HCT116 (cell line): ENCODE results near the gene AOPEP. TPM values are rescaled to one million over a fixed set of nuclear protein-coding genes. Genes with fewer than 3 reads are reported as not detected.
A peak's percentile ranks its signal among the peaks of the same experiment; 100 is the strongest.

Source experiments
- ATAC-seq: fragments of 200-7000 bp; cut with Tn5 transposase; 2 replicates; pipeline ENCODE4 v1.9.1; 2020; ENCODE audit warnings: mild to moderate bottlenecking, moderate library complexity
- BruUV-seq: library from RNA; stranded (reverse); fragments of 400-500 nt; replicated peaks from 2 replicates; lab custom pipeline; 2021; lab: Mats Ljungman, UMichigan
- CTCF ChIA-PET: fragments of 300-600 bp; sonication (Branson Sonifier 250); formaldehyde crosslinking; loops from one replicate; lab custom pipeline; 2021; ENCODE audit warnings: antibody characterized with exemption; lab: Charles Lee
- POLR2A ChIA-PET: fragments of 300-600, 350-600 bp; sonication (Branson Sonifier 250); formaldehyde crosslinking; loops from one replicate; lab custom pipeline; 2021; ENCODE audit warnings: antibody characterized with exemption; lab: Charles Lee
- RAD21 ChIA-PET, 2 experiments: fragments of 300-600 bp; sonication (Branson Sonifier 250); formaldehyde crosslinking; loops; one replicate each; lab custom pipeline; 2023; ENCODE audit warnings: low total read pairs in 2 of 2; ENCODE audit not compliant: uncharacterized antibody in 2 of 2, unreplicated experiment in 2 of 2, low non-redundant PET in 1 of 2; lab: Charles Lee
- DNase-seq: peaks from one replicate; pipeline ENCODE4 v3.0.0-alpha.2; 2010; ENCODE audit warnings: low read depth, low spot score
- H2AFZ ChIP-seq: fragments of 200-600 bp; shearing (Covaris generic), sonication (generic); 2 replicates; pipeline ENCODE4 v1.6.1; 2017; ENCODE audit warnings: low read depth, mixed run types, mixed read lengths, antibody characterized with exemption, low read length; ENCODE audit not compliant: poor library complexity, severe bottlenecking
- H3K27ac ChIP-seq: 2 replicates; pipeline ENCODE4 v1.5.1; 2012; ENCODE audit warnings: low read depth, low read length
- H3K27me3 ChIP-seq: fragments of 200-600 bp; sonication (generic); 2 replicates; pipeline ENCODE4 v1.6.1; 2016; ENCODE audit warnings: mixed run types, low read length, mixed read lengths; ENCODE audit not compliant: insufficient read depth
- H3K36me3 ChIP-seq, 2 experiments: fragments of 200-500 bp in 1 of 2; fragments of 200-600 bp in 1 of 2; sonication (Bioruptor generic) in 1 of 2; sonication (generic) in 1 of 2; 2 replicates each; pipeline versions ENCODE4 v1.5.1 to v1.6.1; 2014 to 2016; ENCODE audit warnings: low read length in 2 of 2, inconsistent platforms in 1 of 2, mixed read lengths in 1 of 2, mixed run types in 1 of 2; ENCODE audit not compliant: insufficient read depth in 2 of 2, control insufficient read depth in 1 of 2
- H3K4me1 ChIP-seq, 2 experiments: fragments of 200-600 bp in 1 of 2; sonication (generic) in 1 of 2; 2 replicates each; pipeline versions ENCODE4 v1.5.1 to v1.6.1; 2012 to 2017; ENCODE audit warnings: low read length in 2 of 2, inconsistent platforms in 1 of 2, mild to moderate bottlenecking in 1 of 2, mixed read lengths in 1 of 2, mixed run types in 1 of 2, moderate library complexity in 1 of 2; ENCODE audit not compliant: insufficient read depth in 2 of 2, control insufficient read depth in 1 of 2
- H3K4me2 ChIP-seq: fragments of 200-600 bp; sonication (generic); 2 replicates; pipeline ENCODE4 v1.6.1; 2017; ENCODE audit warnings: mixed run types, low read length, mixed read lengths
- H3K4me3 ChIP-seq, 2 experiments: fragments of 200-600 bp in 1 of 2; sonication (generic) in 1 of 2; replicated peaks in 1 of 2; 2 replicates each; pipeline ENCODE4 v1.5.1; 2011 to 2016; ENCODE audit warnings: low read length in 2 of 2, control low read depth in 1 of 2, low read depth in 1 of 2, mild to moderate bottlenecking in 1 of 2, mixed read lengths in 1 of 2, mixed run types in 1 of 2
- H3K79me2 ChIP-seq: fragments of 200-600 bp; sonication (generic); 2 replicates; pipeline ENCODE4 v1.6.1; 2017; ENCODE audit warnings: mild to moderate bottlenecking, mixed run types, low read length, moderate library complexity, mixed read lengths; ENCODE audit not compliant: insufficient read depth
- H3K9ac ChIP-seq: fragments of 200-600 bp; sonication (generic); 2 replicates; pipeline ENCODE4 v1.6.1; 2016; ENCODE audit warnings: low read length, mixed read lengths
- H3K9me2 ChIP-seq: fragments of 200-600 bp; sonication (generic), shearing (Covaris generic); 2 replicates; pipeline ENCODE4 v1.6.1; 2017; ENCODE audit warnings: mixed run types, mild to moderate bottlenecking, moderate library complexity; ENCODE audit not compliant: insufficient read depth
- H3K9me3 ChIP-seq, 2 experiments: fragments of 200-500 bp in 1 of 2; fragments of 200-600 bp in 1 of 2; sonication (Bioruptor generic) in 1 of 2; sonication (generic) in 1 of 2; 2 replicates each; pipeline ENCODE4 v1.6.1; 2014 to 2017; ENCODE audit warnings: low read length in 2 of 2, mixed read lengths in 2 of 2, inconsistent platforms in 1 of 2, low read depth in 1 of 2, mild to moderate bottlenecking in 1 of 2, mixed run types in 1 of 2, moderate library complexity in 1 of 2; ENCODE audit not compliant: control insufficient read depth in 1 of 2, insufficient read depth in 1 of 2
- H4K20me1 ChIP-seq: fragments of 200-600 bp; sonication (generic), shearing (Covaris generic); 2 replicates; pipeline ENCODE4 v1.6.1; 2017; ENCODE audit warnings: mixed run types, mild to moderate bottlenecking, moderate library complexity; ENCODE audit not compliant: insufficient read depth
- CBX3 ChIP-seq: IDR thresholded peaks from 2 replicates; pipeline ENCODE4 v1.6.1; 2012; ENCODE audit warnings: low read depth
- CEBPB ChIP-seq: IDR thresholded peaks from 2 replicates; pipeline ENCODE4 v1.6.1; 2012; ENCODE audit warnings: low read depth
- CTCF ChIP-seq, 3 experiments: fragments of 200-600 bp in 1 of 3; sonication (generic) in 1 of 3; IDR thresholded peaks in 2 of 3; conservative IDR thresholded peaks in 1 of 3; 2 replicates each; pipeline ENCODE4 v1.5.1; 2012 to 2017; ENCODE audit warnings: low read depth in 2 of 3, low read length in 2 of 3, antibody characterized with exemption in 1 of 3, borderline replicate concordance in 1 of 3, control low read depth in 1 of 3, mild to moderate bottlenecking in 1 of 3, mixed read lengths in 1 of 3, mixed run types in 1 of 3, moderate library complexity in 1 of 3; ENCODE audit not compliant: insufficient read depth in 1 of 3
- JUND ChIP-seq: IDR thresholded peaks from 2 replicates; pipeline ENCODE4 v1.6.1; 2012
- POLR2A ChIP-seq: IDR thresholded peaks from 2 replicates; pipeline ENCODE4 v1.7.0; 2011; ENCODE audit warnings: borderline replicate concordance; ENCODE audit not compliant: insufficient read depth, insufficient read length; ENCODE audit errors: extremely low read depth
- POLR2AphosphoS5 ChIP-seq: IDR thresholded peaks from 2 replicates; pipeline ENCODE4 v1.6.1; 2011; ENCODE audit warnings: mild to moderate bottlenecking, low read depth, low read length, moderate library complexity
- RAD21 ChIP-seq: IDR thresholded peaks from 2 replicates; pipeline ENCODE4 v1.6.1; 2012; ENCODE audit warnings: low read depth, mild to moderate bottlenecking
- SRF ChIP-seq: IDR thresholded peaks from 2 replicates; pipeline ENCODE4 v1.6.1; 2012; ENCODE audit warnings: low read depth
- TCF7L2 ChIP-seq: IDR thresholded peaks from 2 replicates; pipeline ENCODE4 v1.7.0; 2011; ENCODE audit warnings: borderline replicate concordance, inconsistent platforms; ENCODE audit not compliant: insufficient read depth, insufficient read length; ENCODE audit errors: extremely low read depth
- ZFX ChIP-seq: fragments of 450-650 bp; IDR thresholded peaks from 2 replicates; pipeline ENCODE4 v1.6.1; 2017
- ZNF274 ChIP-seq: fragments of 200-500 bp; sonication (Bioruptor generic); IDR thresholded peaks from 2 replicates; pipeline ENCODE4 v1.6.1; 2014; ENCODE audit warnings: mild to moderate bottlenecking, low read depth, low read length, inconsistent platforms
- intact Hi-C: fragments of 100-400 bp; cut with micrococcal nuclease; formaldehyde crosslinking; loops from 2 replicates; pipeline ENCODE4 v1.10.0; 2022
- total RNA-seq: library from RNA; stranded (reverse); gene quantifications from one replicate; pipeline ENCODE4 v1.2.1, GENCODE V29; 2021; ENCODE audit not compliant: unreplicated experiment

The AOPEP gene
- total RNA-seq, 1 experiment from 2014 or later, result 15.1 TPM

- Histone ChIP-seq H3K4me2 (peak overlapping the region; percentile 63; the same call in 1 of the 2 replicates), H3K9me2 (no peaks in the 10 kb centered on the region), H2AFZ (no peak overlapping the region), H3K27ac (no peak overlapping the region), H3K9me3 (no peaks in the 10 kb centered on the region), H3K36me3 (no peaks in the 10 kb centered on the region), H4K20me1 (no peaks in the 10 kb centered on the region), H3K79me2 (no peaks in the 10 kb centered on the region), H3K9ac (no peak overlapping the region), H3K27me3 (no peaks in the 10 kb centered on the region), H3K4me3 (no peak overlapping the region), H3K4me1 (peaks cover 21 to 46% of the 10 kb centered on the region in 2 experiments)
- ATAC-seq (no peak), DNase-seq (no peak)
- BruUV-seq, result no TSS peak
- RAD21 ChIA-PET, result no interaction called here
- POLR2A ChIA-PET, result no interaction called here
- CTCF ChIA-PET, result no interaction called here
- TF ChIP-seq CEBPB, result no peak
- TF ChIP-seq TCF7L2, result no peak
- no peak for TF ChIP-seq JUND
- TF ChIP-seq ZFX, result no peak
- no peak for TF ChIP-seq ZNF274
- no peak for TF ChIP-seq POLR2AphosphoS5
- TF ChIP-seq POLR2A, result no peak
- no peak for TF ChIP-seq CTCF (IDR thresholded peaks at IDR 0.05 in 2 of 3, conservative IDR thresholded peaks at IDR 0.05 in 1 of 3; ENCODE audit: borderline replicate concordance in 1 of 3, insufficient read depth in 1 of 3, low read depth in 2 of 3, low read length in 2 of 3)
- intact Hi-C loops, result no loop called here
Measured at GRCh38 chr9:94946256-94946655, 219.8 kb downstream of the AOPEP start.

GRCh38 chr9:94948567-94949235 is 222.2 kb downstream of the AOPEP start:
- H3K9me2 ChIP-seq, result no peaks in the 10 kb centered on the region
- H3K27ac ChIP-seq, result no peak overlapping the region
- H2AFZ ChIP-seq, result no peak overlapping the region
- DNase-seq (no peak), ATAC-seq (no peak)
- H3K9ac ChIP-seq, result no peak overlapping the region
- H3K4me1 ChIP-seq, result peaks cover 20 to 46% of the 10 kb centered on the region in 2 experiments
- intact Hi-C loops, result no loop called here
- no peaks in the 10 kb centered on the region for H3K79me2 ChIP-seq
- no peak overlapping the region for H3K4me2 ChIP-seq
- ChIA-PET CTCF (no interaction called here), RAD21 (no interaction called here), POLR2A (no interaction called here)
- no peaks in the 10 kb centered on the region for H3K27me3 ChIP-seq
- TF ChIP-seq CEBPB (no peak), ZNF274 (no peak), RAD21 (no peak), CBX3 (no peak), SRF (no peak)
- no peaks in the 10 kb centered on the region for H4K20me1 ChIP-seq
- BruUV-seq, result no TSS peak
- no peaks in the 10 kb centered on the region for H3K36me3 ChIP-seq
- no peaks in the 10 kb centered on the region for H3K9me3 ChIP-seq
- no peak overlapping the region for H3K4me3 ChIP-seq
